ENCODE measurements around the gene MYLK. TPM values are rescaled to one million over a fixed set of nuclear protein-coding genes. Genes with fewer than 3 reads are reported as not detected.

Gene MYLK
- total and polyA plus RNA-seq, 2 of the 4 experiments (the other 2 are of a cell fraction), result 299 to 484 TPM

DNA sequence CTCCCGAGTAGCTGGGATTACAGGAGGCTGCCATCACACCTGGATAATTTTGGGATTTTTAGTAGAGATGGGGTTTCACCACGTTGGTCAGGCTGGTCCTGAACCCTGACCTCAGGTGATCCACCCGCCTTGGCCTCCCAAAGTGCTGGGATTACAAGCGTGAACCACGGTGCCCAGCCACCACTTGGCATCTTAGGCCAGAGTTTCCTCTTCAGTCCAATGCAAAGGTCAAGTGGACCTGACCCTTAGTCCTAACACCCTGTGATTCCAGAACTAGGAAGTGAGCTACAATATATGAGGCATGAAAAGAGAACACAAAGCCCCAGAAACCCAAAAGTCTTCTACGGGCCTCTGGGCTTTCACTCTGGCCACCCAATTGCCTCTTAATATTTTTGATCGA, 5.3 kb downstream of the MYLK start:
- in situ Hi-C loops (cut with MboI; ENCODE audit: low sequenced_read_pairs) (no loop called here), intact Hi-C loops (cut with micrococcal nuclease) (loop anchor here (10.0 kb wide), 1 partner anchor 224 kb away; no protein-coding TSS in a partner anchor), dilution Hi-C loops (cut with HindIII; ENCODE audit: low sequenced_read_pairs, unreplicated experiment) (no loop called here)
- no peak overlapping the region for H3K23ac ChIP-seq (ENCODE audit: low read depth, low read length)
- TF ChIP-seq RFX5 (IDR thresholded peaks at IDR 0.05; ENCODE audit: low read depth, low read length) (no peak), MAZ (IDR thresholded peaks at IDR 0.05; ENCODE audit: borderline replicate concordance, low read depth, low read length) (no peak), RAD21 (IDR thresholded peaks at IDR 0.05; ENCODE audit: low read length) (no peak)
- TF ChIP-seq, protein P1, sequence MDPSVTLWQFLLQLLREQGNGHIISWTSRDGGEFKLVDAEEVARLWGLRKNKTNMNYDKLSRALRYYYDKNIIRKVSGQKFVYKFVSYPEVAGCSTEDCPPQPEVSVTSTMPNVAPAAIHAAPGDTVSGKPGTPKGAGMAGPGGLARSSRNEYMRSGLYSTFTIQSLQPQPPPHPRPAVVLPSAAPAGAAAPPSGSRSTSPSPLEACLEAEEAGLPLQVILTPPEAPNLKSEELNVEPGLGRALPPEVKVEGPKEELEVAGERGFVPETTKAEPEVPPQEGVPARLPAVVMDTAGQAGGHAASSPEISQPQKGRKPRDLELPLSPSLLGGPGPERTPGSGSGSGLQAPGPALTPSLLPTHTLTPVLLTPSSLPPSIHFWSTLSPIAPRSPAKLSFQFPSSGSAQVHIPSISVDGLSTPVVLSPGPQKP (IDR thresholded peaks at IDR 0.05; ENCODE audit: borderline replicate concordance, low read depth, low read length), result no peak
- no peaks in the 10 kb centered on the region for H3K9me3 ChIP-seq (ENCODE audit: control insufficient read depth, insufficient read depth, low read length)
- WGBS, 2 experiments (ENCODE audit: extremely low coverage in 2 of 2, insufficient read length in 1 of 2), result 80% methylated on average over 2 of the region's 7 CpGs; no CpG with 5 or more reads in 1 of the 2 experiments
- H3K4me3 ChIP-seq (ENCODE audit: insufficient read depth, low read depth, low read length), result no peak overlapping the region
- no peak overlapping the region for H3K4ac ChIP-seq (ENCODE audit: low read depth, low read length)
- H2BK5ac ChIP-seq (ENCODE audit: low read depth, low read length, poor library complexity, severe bottlenecking), result no peak overlapping the region
- no peak overlapping the region for H4K5ac ChIP-seq (ENCODE audit: low read depth, low read length)
- ChIA-PET CTCF (no interaction called here), POLR2A (ENCODE audit: unreplicated experiment) (no interaction called here)
- H2AK9ac ChIP-seq (replicated peaks; ENCODE audit: low read depth, low read length, poor library complexity), result no peak overlapping the region
- no TSS peak for BruUV-seq (replicated peaks)
- H3K9ac ChIP-seq (ENCODE audit: low read depth, low read length), result no peak overlapping the region
- H3K56ac ChIP-seq (ENCODE audit: extremely low read depth, insufficient read depth, low read length), result no peak overlapping the region
- DNase-seq, result no peak
- peaks cover 38% of the 10 kb centered on the region for H3K9me1 ChIP-seq (ENCODE audit: insufficient read depth, low read length)
- H2AFZ ChIP-seq (replicated peaks; ENCODE audit: low read length, poor library complexity), result no peak overlapping the region
- no peak overlapping the region for H4K8ac ChIP-seq (ENCODE audit: low read depth in 2 of 2, low read length in 2 of 2)
- no peak overlapping the region for H2AK5ac ChIP-seq (ENCODE audit: low read depth, low read length)
- no peak overlapping the region for H3K18ac ChIP-seq (ENCODE audit: low read depth, low read length)
- H2BK15ac ChIP-seq (ENCODE audit: low read depth, low read length), result no peak overlapping the region
- H3K27me3 ChIP-seq (ENCODE audit: control insufficient read depth, insufficient read depth, low read length), result no peaks in the 10 kb centered on the region
- peaks cover 25% of the 10 kb centered on the region for H3K4me1 ChIP-seq (ENCODE audit: control insufficient read depth, insufficient read depth, low read length)
- no peak overlapping the region for H3K14ac ChIP-seq (replicated peaks; ENCODE audit: low read depth, low read length)
- peaks cover 40% of the 10 kb centered on the region for H3K36me3 ChIP-seq (ENCODE audit: control insufficient read depth, insufficient read depth, low read length)
- H4K20me1 ChIP-seq (ENCODE audit: insufficient read depth, low read length), result peaks cover 39% of the 10 kb centered on the region
- no peak overlapping the region for H2BK20ac ChIP-seq (ENCODE audit: low read depth, low read length)
- H4K91ac ChIP-seq (ENCODE audit: insufficient read depth, low read depth, low read length), result no peak overlapping the region
- no peak overlapping the region for H2BK120ac ChIP-seq (ENCODE audit: low read depth, low read length)
- no peak for ATAC-seq (ENCODE audit: low read depth)
- peaks cover 55 to 79% of the 10 kb centered on the region in 2 experiments for H3K79me1 ChIP-seq (ENCODE audit: low read depth in 1 of 2, low read length in 2 of 2)
- no peak overlapping the region for H3K4me2 ChIP-seq (ENCODE audit: low read depth, low read length)
- no peak overlapping the region for H3K27ac ChIP-seq (ENCODE audit: insufficient read depth, low read length)

All from IMR-90 (cell line).